IgD-negative memory B cell (primary cell): ENCODE data around the gene EXOC7. TPM values are rescaled to one million over a fixed set of nuclear protein-coding genes. Genes with fewer than 3 reads are reported as not detected.
A peak's percentile ranks its signal among the peaks of the same experiment; 100 is the strongest.
"Not testable (repeated sequence)": the region's sequence is repeated elsewhere in the genome, so short reads cannot be mapped to it uniquely, and the experiment has no call there.

Experiments
- H3K27ac Mint-ChIP-seq, 3 donors: one replicate each; pipeline ENCODE4 v1.8.0; 2020 to 2022; ENCODE audit warnings: mild to moderate bottlenecking in 3 of 3, mixed read lengths in 3 of 3, moderate library complexity in 1 of 3
- H3K27me3 Mint-ChIP-seq: one replicate; pipeline ENCODE4 v1.8.0; 2021; ENCODE audit warnings: mixed read lengths
- H3K36me3 Mint-ChIP-seq: one replicate; pipeline ENCODE4 v1.8.0; 2020; ENCODE audit warnings: mild to moderate bottlenecking, mixed read lengths
- H3K4me1 Mint-ChIP-seq, 3 donors: one replicate each; pipeline ENCODE4 v1.8.0; 2020 to 2022; ENCODE audit warnings: mixed read lengths in 3 of 3, mild to moderate bottlenecking in 1 of 3
- H3K4me3 Mint-ChIP-seq, 4 donors: one replicate each; pipeline ENCODE4 v1.8.0; 2020 to 2022; ENCODE audit warnings: mild to moderate bottlenecking in 4 of 4, mixed read lengths in 4 of 4, moderate library complexity in 3 of 4
- H3K9me3 Mint-ChIP-seq, 3 donors: one replicate each; pipeline ENCODE4 v1.8.0; 2020 to 2021; ENCODE audit warnings: mixed read lengths in 3 of 3, mild to moderate bottlenecking in 1 of 3
- polyA plus RNA-seq: library from polyadenylated mRNA; unstranded; fragments of 300-500 nt; fragmentation: Illumina TruSeq; gene quantifications from one replicate; pipeline ENCODE4 v1.2.3, GENCODE V29; 2021

The EXOC7 gene
- polyA plus RNA-seq, 1 donor from 2014 or later, result 52.7 TPM

GRCh38 chr17:76065775-76066174, 37.8 kb downstream of the EXOC7 start:
- H3K4me1 Mint-ChIP-seq, result peaks cover 10 to 17% (median 15%) of the 10 kb centered on the region in 3 donors
- no peak overlapping the region for H3K27ac Mint-ChIP-seq
- no peaks in the 10 kb centered on the region for H3K27me3 Mint-ChIP-seq
- H3K9me3 Mint-ChIP-seq, result no peaks in the 10 kb centered on the region
- H3K4me3 Mint-ChIP-seq, result peak overlapping the region in 2 of 4 donors; percentile 17 to 42
- peaks cover 5% of the 10 kb centered on the region for H3K36me3 Mint-ChIP-seq

- Mint-ChIP-seq H3K27me3 (no peaks in the 10 kb centered on the region), H3K4me3 (peak overlapping the region in 3 of 4 donors; percentile 9 to 38 (median 24)), H3K4me1 (peaks cover 8 to 11% (median 10%) of the 10 kb centered on the region in 3 donors), H3K36me3 (peaks cover 8% of the 10 kb centered on the region), H3K9me3 (no peaks in the 10 kb centered on the region), H3K27ac (peak overlapping the region; percentile 68 to 91 (median 91))
Measured at GRCh38 chr17:76063875-76064546, 39.6 kb downstream of the EXOC7 start.

GRCh38 chr17:76058264-76058663, 45.3 kb downstream of the EXOC7 start:
- not testable (repeated sequence) for H3K4me3 Mint-ChIP-seq, H3K27ac Mint-ChIP-seq, H3K9me3 Mint-ChIP-seq, H3K36me3 Mint-ChIP-seq, H3K27me3 Mint-ChIP-seq, H3K4me1 Mint-ChIP-seq

- Mint-ChIP-seq H3K27ac (no peak overlapping the region), H3K4me1 (no peaks in the 10 kb centered on the region), H3K36me3 (peaks cover 8% of the 10 kb centered on the region), H3K9me3 (no peaks in the 10 kb centered on the region), H3K27me3 (no peaks in the 10 kb centered on the region), H3K4me3 (no peak overlapping the region)
Measured at GRCh38 chr17:76056882-76057281, 46.7 kb downstream of the EXOC7 start.

GRCh38 chr17:76054112-76054476, 49.5 kb downstream of the EXOC7 start:
- Mint-ChIP-seq H3K27me3 (no peaks in the 10 kb centered on the region), H3K9me3 (no peaks in the 10 kb centered on the region), H3K4me1 (peaks cover 0 to 2% (median 0%) of the 10 kb centered on the region in 3 donors), H3K36me3 (peaks cover 3% of the 10 kb centered on the region), H3K27ac (peak overlapping the region in 1 of 3 donors; percentile 10), H3K4me3 (no peak overlapping the region)

GRCh38 chr17:76053246-76054111, 50.1 kb downstream of the EXOC7 start:
- Mint-ChIP-seq H3K27ac (peak overlapping the region in 1 of 3 donors; percentile 10), H3K9me3 (no peaks in the 10 kb centered on the region), H3K36me3 (peaks cover 2% of the 10 kb centered on the region), H3K27me3 (no peaks in the 10 kb centered on the region), H3K4me3 (no peak overlapping the region), H3K4me1 (peaks cover 0 to 2% (median 0%) of the 10 kb centered on the region in 3 donors)

GRCh38 chr17:76051561-76051960, 52.0 kb downstream of the EXOC7 start:
- Mint-ChIP-seq H3K9me3 (no peaks in the 10 kb centered on the region), H3K27ac (no peak overlapping the region), H3K4me3 (no peak overlapping the region), H3K27me3 (no peaks in the 10 kb centered on the region), H3K36me3 (no peaks in the 10 kb centered on the region), H3K4me1 (peaks cover 6 to 7% (median 6%) of the 10 kb centered on the region in 3 donors)

- Mint-ChIP-seq H3K9me3 (no peaks in the 10 kb centered on the region), H3K4me1 (peaks cover 6 to 7% (median 6%) of the 10 kb centered on the region in 3 donors), H3K27me3 (no peaks in the 10 kb centered on the region), H3K36me3 (no peaks in the 10 kb centered on the region), H3K4me3 (no peak overlapping the region), H3K27ac (no peak overlapping the region)
Measured at GRCh38 chr17:76050538-76051467, 52.8 kb downstream of the EXOC7 start.

GRCh38 chr17:76049836-76050537, 53.6 kb downstream of the EXOC7 start:
- Mint-ChIP-seq H3K9me3 (no peaks in the 10 kb centered on the region), H3K27me3 (no peaks in the 10 kb centered on the region), H3K27ac (peak overlapping the region in 1 of 3 donors; percentile 13), H3K4me3 (no peak overlapping the region), H3K36me3 (no peaks in the 10 kb centered on the region), H3K4me1 (peaks cover 6 to 7% (median 6%) of the 10 kb centered on the region in 3 donors)

GRCh38 chr17:76049239-76049638, 54.3 kb downstream of the EXOC7 start:
- no peaks in the 10 kb centered on the region for H3K36me3 Mint-ChIP-seq
- no peaks in the 10 kb centered on the region for H3K9me3 Mint-ChIP-seq
- no peak overlapping the region for H3K27ac Mint-ChIP-seq
- H3K4me3 Mint-ChIP-seq, result no peak overlapping the region
- no peaks in the 10 kb centered on the region for H3K27me3 Mint-ChIP-seq
- peaks cover 6 to 7% (median 6%) of the 10 kb centered on the region in 3 donors for H3K4me1 Mint-ChIP-seq

- Mint-ChIP-seq H3K27me3 (no peaks in the 10 kb centered on the region), H3K9me3 (no peaks in the 10 kb centered on the region), H3K4me1 (peaks cover 6 to 7% (median 6%) of the 10 kb centered on the region in 3 donors), H3K4me3 (no peak overlapping the region), H3K36me3 (no peaks in the 10 kb centered on the region), H3K27ac (no peak overlapping the region)
Measured at GRCh38 chr17:76048711-76049110, 54.9 kb downstream of the EXOC7 start.

- Mint-ChIP-seq H3K9me3 (no peaks in the 10 kb centered on the region), H3K36me3 (no peaks in the 10 kb centered on the region)
Measured at GRCh38 chr17:76048025-76048605, 55.5 kb downstream of the EXOC7 start.

GRCh38 chr17:76046064-76046463, 57.5 kb downstream of the EXOC7 start:
- Mint-ChIP-seq H3K36me3 (no peaks in the 10 kb centered on the region), H3K9me3 (no peaks in the 10 kb centered on the region), H3K4me1 (peaks cover 5 to 6% (median 6%) of the 10 kb centered on the region in 3 donors), H3K27ac (no peak overlapping the region), H3K4me3 (no peak overlapping the region), H3K27me3 (no peaks in the 10 kb centered on the region)

More at GRCh38 chr17:76048025-76048605, 55.5 kb downstream of the EXOC7 start:
- H3K4me1 Mint-ChIP-seq, result peaks cover 6 to 7% (median 6%) of the 10 kb centered on the region in 3 donors
- H3K27ac Mint-ChIP-seq, result peak overlapping the region in 1 of 3 donors; percentile 7
- no peaks in the 10 kb centered on the region for H3K27me3 Mint-ChIP-seq
- H3K4me3 Mint-ChIP-seq, result no peak overlapping the region

GRCh38 chr17:76044475-76045007, 59.0 kb downstream of the EXOC7 start:
- not testable (repeated sequence) for H3K9me3 Mint-ChIP-seq, H3K4me3 Mint-ChIP-seq, H3K27me3 Mint-ChIP-seq, H3K27ac Mint-ChIP-seq, H3K36me3 Mint-ChIP-seq, H3K4me1 Mint-ChIP-seq
